Pancreas (tissue), 10 donors: Measurements from ENCODE around the gene TWF2. TPM values are rescaled to one million over a fixed set of nuclear protein-coding genes. Genes with fewer than 3 reads are reported as not detected.

Experiments
- ATAC-seq, 4 donors: fragments of 200-7000 bp; cut with Tn5 transposase; one replicate each; pipeline versions ENCODE4 v1.8.0 to v1.9.1; 2020; ENCODE audit warnings: mild to moderate bottlenecking in 4 of 4, moderate library complexity in 4 of 4
- DNase-seq, 6 donors: peaks; one replicate each; pipeline ENCODE4 v3.0.0-alpha.2; 2020
- FAIRE-seq: peaks from 2 replicates; lab custom pipeline; 2012; peaks lifted over from hg19 to GRCh38; lab: Jason Lieb, UNC
- H3K27ac ChIP-seq, 4 donors: fragments of 200-600 bp; sonication (generic); 1 replicate in 3 of 4; 2 replicates in 1 of 4; pipeline versions ENCODE4 v1.5.0 to v1.8.0; 2020
- H3K27me3 ChIP-seq, 4 donors: fragments of 200-600 bp; one replicate each; pipeline ENCODE4 v1.8.0; 2021
- H3K36me3 ChIP-seq, 3 donors: fragments of 200-600 bp; sonication (generic) in 1 of 3; one replicate each; pipeline versions ENCODE4 v1.5.0 to v1.8.0; 2020 to 2021
- H3K4me1 ChIP-seq, 3 donors: fragments of 200-600 bp; one replicate each; pipeline ENCODE4 v1.8.0; 2021
- H3K4me3 ChIP-seq, 4 donors: fragments of 200-600 bp; sonication (generic) in 2 of 4; one replicate each; pipeline versions ENCODE4 v1.5.0 to v1.8.0; 2020 to 2021
- H3K9me3 ChIP-seq, 4 donors: fragments of 200-600 bp; one replicate each; pipeline ENCODE4 v1.8.0; 2021
- WGBS, 2 donors: extraction: QIAGEN DNeasy Blood & Tissue Kit; methylation state at CpG; one replicate each; pipeline ENCODE4 v1.1.7; 2013; 5-methylcytosine and 5-hydroxymethylcytosine counted together
- intact Hi-C, 3 donors: fragments of 100-400 bp; cut with DNase I; formaldehyde crosslinking; loops; one replicate each; pipeline versions ENCODE4 v1.11.1 to v1.14.2; 2022
- polyA plus RNA-seq, 2 donors: library from polyadenylated mRNA; stranded (reverse); fragments of 200-250 nt; gene quantifications; one replicate each; pipeline ENCODE4 v1.2.3, GENCODE V29; 2013
- total RNA-seq, 6 donors: library from RNA; stranded (reverse); fragmentation: NEBNext Ultra II Directional in 4 of 6; extraction: Animal tissue kit (Norgen Biotek cat#: 25700) in 4 of 6; gene quantifications; one replicate each; pipeline versions ENCODE4 v1.2.1 to v1.2.4, GENCODE V29; 2021 to 2023
- TF ChIP-seq, protein P1 (sequence below), 4 donors: fragments of 200-600 bp; sonication (generic) in 3 of 4; IDR thresholded peaks; one replicate each; pipeline versions ENCODE4 v1.5.0 to v1.8.0; 2021; ENCODE audit warnings: antibody characterized with exemption in 4 of 4
- donor health status: healthy with polysubstance abuse.
- donor health status: DM: no; HTN: no; CAD: no; lungs with moderate emphysema.
- donor health status: DM: no; HTN: no; CAD: no.
- donor health status: control.
- donor health status: control.
- donor health status: Bipolar disorder and iron deficiency.
- donor health status: DM: yes; HTN: yes; CAD: no.
- donor health status: DM: no; HTN: no; CAD: no.
- donor health status: DM: no; HTN: no; CAD: no.
- donor health status: DM: yes; HTN: yes; CAD: no.

Gene TWF2
- total and polyA plus RNA-seq, 8 donors = 8.9 to 26.8 (median 12.3) TPM

- no peaks in the 10 kb centered on the region for H3K9me3 ChIP-seq
- H3K27ac ChIP-seq = no peak overlapping the region
- intact Hi-C loops = no loop called here
- no peaks in the 10 kb centered on the region for H3K27me3 ChIP-seq
- ATAC-seq (no peak), DNase-seq (no peak), FAIRE-seq (no peak)
- peaks cover 7 to 81% (median 36%) of the 10 kb centered on the region in 3 donors for H3K36me3 ChIP-seq
- whole genome bisulfite sequencing, 2 donors = 87 to 89% methylated on average over 4 of the region's 4 CpGs
- TF ChIP-seq, protein P1, sequence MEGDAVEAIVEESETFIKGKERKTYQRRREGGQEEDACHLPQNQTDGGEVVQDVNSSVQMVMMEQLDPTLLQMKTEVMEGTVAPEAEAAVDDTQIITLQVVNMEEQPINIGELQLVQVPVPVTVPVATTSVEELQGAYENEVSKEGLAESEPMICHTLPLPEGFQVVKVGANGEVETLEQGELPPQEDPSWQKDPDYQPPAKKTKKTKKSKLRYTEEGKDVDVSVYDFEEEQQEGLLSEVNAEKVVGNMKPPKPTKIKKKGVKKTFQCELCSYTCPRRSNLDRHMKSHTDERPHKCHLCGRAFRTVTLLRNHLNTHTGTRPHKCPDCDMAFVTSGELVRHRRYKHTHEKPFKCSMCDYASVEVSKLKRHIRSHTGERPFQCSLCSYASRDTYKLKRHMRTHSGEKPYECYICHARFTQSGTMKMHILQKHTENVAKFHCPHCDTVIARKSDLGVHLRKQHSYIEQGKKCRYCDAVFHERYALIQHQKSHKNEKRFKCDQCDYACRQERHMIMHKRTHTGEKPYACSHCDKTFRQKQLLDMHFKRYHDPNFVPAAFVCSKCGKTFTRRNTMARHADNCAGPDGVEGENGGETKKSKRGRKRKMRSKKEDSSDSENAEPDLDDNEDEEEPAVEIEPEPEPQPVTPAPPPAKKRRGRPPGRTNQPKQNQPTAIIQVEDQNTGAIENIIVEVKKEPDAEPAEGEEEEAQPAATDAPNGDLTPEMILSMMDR (IDR thresholded peaks at IDR 0.05) = no peak
- no peaks in the 10 kb centered on the region for H3K4me1 ChIP-seq
- H3K4me3 ChIP-seq = no peak overlapping the region
These were observed 20.5 kb upstream of the TWF2 start for GRCh38 chr3:52259448-52259847.

- FAIRE-seq (no peak), DNase-seq (no peak), ATAC-seq (no peak)
- H3K4me1 ChIP-seq = no peaks in the 10 kb centered on the region
- no peaks in the 10 kb centered on the region for H3K9me3 ChIP-seq
- WGBS, 2 donors = 51 to 60% methylated on average over 1 of the region's 1 CpG
- intact Hi-C loops = no loop called here
- no peaks in the 10 kb centered on the region for H3K27me3 ChIP-seq
- H3K36me3 ChIP-seq = peaks cover 7 to 80% (median 34%) of the 10 kb centered on the region in 3 donors
- TF ChIP-seq, protein P1 (IDR thresholded peaks at IDR 0.05) = no peak
- no peak overlapping the region for H3K27ac ChIP-seq
- H3K4me3 ChIP-seq = no peak overlapping the region
These were observed 20.1 kb upstream of the TWF2 start for GRCh38 chr3:52259035-52259434.

- no peak overlapping the region for H3K4me3 ChIP-seq
- no peak for FAIRE-seq
- H3K27ac ChIP-seq = peak overlapping the region in 1 of 4 donors; percentile 18
- TF ChIP-seq, protein P1 (IDR thresholded peaks at IDR 0.05) = no peak
- H3K4me1 ChIP-seq = no peaks in the 10 kb centered on the region
- H3K9me3 ChIP-seq = no peaks in the 10 kb centered on the region
- no peak for ATAC-seq
- WGBS, 2 donors = 66 to 69% methylated on average over 4 of the region's 4 CpGs
- H3K27me3 ChIP-seq = no peaks in the 10 kb centered on the region
- no peak for DNase-seq
- intact Hi-C loops = no loop called here
- H3K36me3 ChIP-seq = peaks cover 11 to 81% (median 34%) of the 10 kb centered on the region in 3 donors
These were observed 19.0 kb upstream of the TWF2 start for GRCh38 chr3:52257911-52258310.

DNA sequence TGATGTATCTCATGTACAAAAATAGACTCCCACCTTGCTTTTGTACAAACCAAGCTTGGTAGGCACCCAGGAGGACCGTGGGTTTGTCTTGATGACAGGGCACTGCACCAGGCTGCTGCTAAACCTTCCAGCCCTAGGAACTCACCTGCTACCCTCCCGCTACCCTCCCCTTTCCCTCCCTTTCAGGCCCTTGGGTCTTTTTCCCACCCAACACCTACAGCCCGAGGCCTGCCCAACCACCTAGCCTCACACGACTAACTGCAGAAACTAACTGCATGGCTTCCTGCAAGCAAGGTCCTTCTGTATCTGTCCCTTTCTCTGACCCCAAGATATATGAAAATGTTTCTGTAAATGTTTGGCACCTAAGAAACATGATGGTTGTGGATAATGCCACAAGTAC lies 17.7 kb upstream of the TWF2 start:
- no peaks in the 10 kb centered on the region for H3K9me3 ChIP-seq
- intact Hi-C loops = no loop called here
- ATAC-seq (no peak), FAIRE-seq (no peak), DNase-seq (no peak)
- H3K4me1 ChIP-seq = no peaks in the 10 kb centered on the region
- TF ChIP-seq, protein P1 (IDR thresholded peaks at IDR 0.05) = no peak
- H3K27me3 ChIP-seq = no peaks in the 10 kb centered on the region
- 84 to 85% methylated on average over 4 of the region's 4 CpGs for WGBS, 2 donors
- no peak overlapping the region for H3K27ac ChIP-seq
- H3K4me3 ChIP-seq = no peak overlapping the region
- peaks cover 11 to 69% (median 34%) of the 10 kb centered on the region in 3 donors for H3K36me3 ChIP-seq

DNA sequence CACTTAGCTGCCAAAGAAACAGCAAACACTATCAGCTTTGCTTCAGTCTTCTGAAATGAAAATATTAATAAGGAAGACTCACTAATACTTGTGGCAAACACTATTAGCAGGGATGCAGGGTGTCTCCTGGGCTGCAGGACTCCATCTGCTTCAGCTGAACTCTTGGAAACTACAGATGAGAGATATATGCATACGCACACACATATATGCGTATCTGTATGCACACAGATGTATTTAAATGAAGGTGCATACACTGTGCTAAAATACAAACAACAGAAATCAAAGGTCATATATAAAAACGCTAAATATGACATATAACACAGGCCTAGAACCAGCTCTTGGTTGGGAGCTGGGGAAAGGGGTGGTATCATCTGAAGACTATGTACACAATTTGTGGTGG lies 17.2 kb upstream of the TWF2 start:
- Histone ChIP-seq H3K4me3 (no peak overlapping the region), H3K4me1 (no peaks in the 10 kb centered on the region), H3K9me3 (no peaks in the 10 kb centered on the region), H3K27me3 (no peaks in the 10 kb centered on the region), H3K36me3 (peaks cover 11 to 65% (median 34%) of the 10 kb centered on the region in 3 donors), H3K27ac (no peak overlapping the region)
- TF ChIP-seq, protein P1 (IDR thresholded peaks at IDR 0.05) = no peak
- 85% methylated on average over 3 of the region's 3 CpGs for WGBS, 2 donors
- DNase-seq = no peak
- FAIRE-seq = no peak
- intact Hi-C loops = no loop called here
- ATAC-seq = no peak
